ENCODE data around the gene SRRM5. TPM values are rescaled to one million over a fixed set of nuclear protein-coding genes. Genes with fewer than 3 reads are reported as not detected.

Gene SRRM5
- total RNA-seq, 3 donors from 2014 or later = 0.14 to 0.63 (median 0.41) TPM

DNA sequence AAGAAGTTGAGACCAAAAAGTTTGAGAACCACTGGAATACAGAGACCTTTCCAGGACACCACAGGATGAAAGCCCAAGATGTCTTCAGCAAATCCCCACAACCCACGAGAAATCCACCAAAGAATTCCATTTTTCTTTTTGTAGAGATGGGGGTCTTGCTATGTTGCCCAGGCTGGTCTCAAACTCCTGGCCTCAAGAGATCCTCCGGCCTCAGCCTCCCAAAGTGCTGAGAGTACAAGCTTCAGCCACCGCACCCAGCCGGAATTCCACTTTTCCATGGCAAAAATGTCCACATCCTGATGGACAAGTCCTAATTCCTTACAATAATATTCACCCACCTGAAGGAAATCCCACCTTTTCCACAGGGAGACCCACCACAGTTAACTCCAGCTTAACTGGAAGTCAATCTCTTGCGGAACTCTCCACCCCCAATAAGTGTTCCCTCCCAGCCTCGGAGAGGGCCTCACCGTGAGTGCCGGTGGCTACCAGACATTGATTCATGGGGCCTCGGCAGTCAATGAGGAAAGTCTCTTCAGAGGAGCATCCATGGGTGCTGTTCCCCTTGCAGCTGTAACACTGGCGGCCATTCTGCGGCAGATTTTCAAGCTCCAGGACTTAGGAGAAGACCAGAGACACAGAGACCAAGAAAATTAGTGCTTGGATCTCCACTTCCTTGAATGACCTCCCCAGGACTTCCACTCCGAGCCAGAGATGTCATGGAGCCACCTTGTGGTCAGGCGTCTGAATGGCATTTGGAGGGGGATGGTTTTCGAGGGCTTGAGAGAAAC is 40.1 kb downstream of the SRRM5 start:
- no peaks in the 10 kb centered on the region for H3K9me3 ChIP-seq
- TF ChIP-seq, protein P1, sequence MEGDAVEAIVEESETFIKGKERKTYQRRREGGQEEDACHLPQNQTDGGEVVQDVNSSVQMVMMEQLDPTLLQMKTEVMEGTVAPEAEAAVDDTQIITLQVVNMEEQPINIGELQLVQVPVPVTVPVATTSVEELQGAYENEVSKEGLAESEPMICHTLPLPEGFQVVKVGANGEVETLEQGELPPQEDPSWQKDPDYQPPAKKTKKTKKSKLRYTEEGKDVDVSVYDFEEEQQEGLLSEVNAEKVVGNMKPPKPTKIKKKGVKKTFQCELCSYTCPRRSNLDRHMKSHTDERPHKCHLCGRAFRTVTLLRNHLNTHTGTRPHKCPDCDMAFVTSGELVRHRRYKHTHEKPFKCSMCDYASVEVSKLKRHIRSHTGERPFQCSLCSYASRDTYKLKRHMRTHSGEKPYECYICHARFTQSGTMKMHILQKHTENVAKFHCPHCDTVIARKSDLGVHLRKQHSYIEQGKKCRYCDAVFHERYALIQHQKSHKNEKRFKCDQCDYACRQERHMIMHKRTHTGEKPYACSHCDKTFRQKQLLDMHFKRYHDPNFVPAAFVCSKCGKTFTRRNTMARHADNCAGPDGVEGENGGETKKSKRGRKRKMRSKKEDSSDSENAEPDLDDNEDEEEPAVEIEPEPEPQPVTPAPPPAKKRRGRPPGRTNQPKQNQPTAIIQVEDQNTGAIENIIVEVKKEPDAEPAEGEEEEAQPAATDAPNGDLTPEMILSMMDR (IDR thresholded peaks at IDR 0.05) = peak; percentile 54
- H3K4me3 ChIP-seq = no peak overlapping the region
- peaks cover 6% of the 10 kb centered on the region for H3K36me3 ChIP-seq (ENCODE audit: low read depth)
- ATAC-seq (peak; percentile 88), DNase-seq (peak in 2 of 3 donors; percentile 76)
- no peaks in the 10 kb centered on the region for H3K4me1 ChIP-seq (ENCODE audit: low read depth)
- intact Hi-C loops (cut with DNase I, micrococcal nuclease) = loop anchor here in 1 of 2 donors (10.0 kb wide), 1 partner anchor 117 kb away; the partner anchor contains the start of gene ZNF575

DNA sequence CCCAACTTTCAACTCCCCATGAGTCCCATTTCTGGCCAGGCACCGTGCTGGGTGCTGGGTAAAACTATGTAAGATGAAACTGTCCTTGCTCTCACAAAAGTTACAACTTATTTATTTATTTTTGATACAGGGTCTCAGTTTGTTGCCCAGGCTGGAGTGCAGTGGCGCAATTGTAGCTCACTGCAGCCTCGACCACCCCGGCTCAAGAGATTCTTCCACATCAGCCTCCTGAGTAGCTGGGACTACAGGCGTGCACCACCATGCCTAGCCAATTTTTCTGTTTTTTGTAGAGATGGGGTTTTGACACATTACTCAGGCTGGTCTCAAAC is 40.6 kb downstream of the SRRM5 start:
- H3K4me3 ChIP-seq = no peak overlapping the region
- intact Hi-C loops (cut with DNase I, micrococcal nuclease) = loop anchor here in 1 of 2 donors (10.0 kb wide), 1 partner anchor 118 kb away; the partner anchor contains the start of gene ZNF575
- TF ChIP-seq, protein P1 (IDR thresholded peaks at IDR 0.05) = no peak
- no peaks in the 10 kb centered on the region for H3K4me1 ChIP-seq (ENCODE audit: low read depth)
- DNase-seq = no peak
- no peak for ATAC-seq
- no peaks in the 10 kb centered on the region for H3K9me3 ChIP-seq
- H3K36me3 ChIP-seq (ENCODE audit: low read depth) = peaks cover 6% of the 10 kb centered on the region

DNA sequence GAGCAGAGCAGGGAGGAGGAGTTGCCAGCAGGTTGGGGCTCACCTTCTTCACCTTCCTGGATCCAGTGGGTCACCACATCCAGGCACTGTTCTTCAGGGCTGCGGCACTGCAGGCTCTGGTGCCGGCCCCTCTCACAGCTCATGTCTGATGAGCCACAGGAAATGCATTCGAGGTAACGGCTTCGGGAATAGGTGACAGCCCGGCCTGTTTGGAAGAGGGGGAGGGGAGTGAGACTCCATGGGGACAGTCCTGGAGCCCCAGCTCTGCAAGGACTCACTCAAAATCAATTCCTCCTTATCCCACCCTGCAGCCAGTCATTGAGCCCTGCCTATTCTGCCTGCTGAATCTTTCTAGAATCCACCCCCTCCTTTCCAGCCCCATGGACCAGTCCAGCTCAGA is 44.5 kb downstream of the SRRM5 start:
- DNase-seq (no peak), ATAC-seq (no peak)
- TF ChIP-seq, protein P1 (IDR thresholded peaks at IDR 0.05) = no peak
- Histone ChIP-seq H3K4me1 (ENCODE audit: low read depth) (no peaks in the 10 kb centered on the region), H3K36me3 (ENCODE audit: low read depth) (peaks cover 8% of the 10 kb centered on the region), H3K4me3 (no peak overlapping the region), H3K9me3 (peaks cover 4% of the 10 kb centered on the region)
- intact Hi-C loops (cut with DNase I, micrococcal nuclease) = loop anchor here in 1 of 2 donors (10.0 kb wide), 1 partner anchor 122 kb away; the partner anchor contains the start of gene ZNF575

DNA sequence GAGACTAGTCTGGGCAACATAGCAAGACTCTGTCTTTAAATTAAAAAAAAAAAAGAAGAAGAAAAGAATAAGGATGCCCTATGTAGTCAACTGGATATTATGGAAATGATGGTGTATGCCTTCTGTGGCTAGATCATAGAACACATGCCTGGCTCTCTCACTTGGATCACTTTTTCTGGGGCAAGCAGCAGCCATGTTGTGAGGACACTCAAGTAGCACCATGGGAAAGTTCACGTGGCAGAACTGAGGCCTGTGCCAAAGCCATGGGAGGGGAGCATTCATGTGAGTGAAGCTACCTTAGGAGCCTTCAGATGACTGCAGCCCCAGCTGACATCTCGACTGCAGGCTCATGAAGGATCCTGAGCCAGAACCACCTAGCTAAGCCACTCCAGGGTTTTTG is 46.1 kb downstream of the SRRM5 start:
- intact Hi-C loops (cut with DNase I, micrococcal nuclease) = loop anchor here in 1 of 2 donors (10.0 kb wide), 1 partner anchor 123 kb away; the partner anchor contains the start of gene ZNF575
- peaks cover 8% of the 10 kb centered on the region for H3K36me3 ChIP-seq (ENCODE audit: low read depth)
- DNase-seq = no peak

GRCh38 chr19:43658494-43658893 is 46.6 kb downstream of the SRRM5 start:
- TF ChIP-seq, protein P1 (IDR thresholded peaks at IDR 0.05) = no peak
- Histone ChIP-seq H3K4me3 (no peak overlapping the region), H3K9me3 (peaks cover 4% of the 10 kb centered on the region), H3K36me3 (ENCODE audit: low read depth) (peaks cover 8% of the 10 kb centered on the region), H3K4me1 (ENCODE audit: low read depth) (no peaks in the 10 kb centered on the region)
- ATAC-seq (no peak), DNase-seq (no peak)
- intact Hi-C loops (cut with DNase I, micrococcal nuclease) = loop anchor here in 1 of 2 donors (10.0 kb wide), 1 partner anchor 124 kb away; the partner anchor contains the start of gene ZNF575

More for the DNA sequence above, 46.1 kb downstream of the SRRM5 start:
- Histone ChIP-seq H3K4me1 (ENCODE audit: low read depth) (no peaks in the 10 kb centered on the region), H3K9me3 (peaks cover 4% of the 10 kb centered on the region), H3K4me3 (no peak overlapping the region)
- no peak for ATAC-seq
- TF ChIP-seq, protein P1 (IDR thresholded peaks at IDR 0.05) = no peak

Data from mucosa of descending colon (tissue), 3 donors.